ENCODE measurements around the gene NAIF1. TPM values are rescaled to one million over a fixed set of nuclear protein-coding genes. Genes with fewer than 3 reads are reported as not detected.
"Not testable (repeated sequence)": the region's sequence is repeated elsewhere in the genome, so short reads cannot be mapped to it uniquely, and the experiment has no call there.

The NAIF1 gene
- total RNA-seq, 2 experiments from 2014 or later: 13.8 to 16.7 TPM

DNA sequence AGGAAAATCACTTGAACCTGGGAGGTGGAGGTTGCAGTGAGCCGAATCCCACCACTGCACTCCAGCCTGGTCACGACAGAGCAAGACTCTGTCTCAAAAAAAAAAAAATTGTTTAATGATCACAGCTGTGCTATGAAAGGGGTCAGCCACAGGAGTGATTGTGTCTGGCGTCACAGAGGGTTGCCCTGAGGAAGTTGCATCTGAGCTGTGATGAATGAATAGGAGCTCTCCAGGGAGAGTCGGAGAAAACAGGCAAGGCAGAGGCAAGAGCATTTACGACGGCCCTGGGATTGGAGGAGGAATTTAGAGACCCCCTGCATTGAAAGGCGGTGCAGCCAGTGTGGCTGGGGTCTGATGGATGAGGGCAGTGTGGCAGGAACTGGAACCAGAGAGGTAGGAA is 25.1 kb downstream of the NAIF1 start:
- H3K9me3 Mint-ChIP-seq (ENCODE audit: low read depth): no peaks in the 10 kb centered on the region
- H3K4me3 Mint-ChIP-seq: no peak overlapping the region
- peaks cover 5% of the 10 kb centered on the region for H3K4me1 Mint-ChIP-seq
- CTCF ChIA-PET: interaction anchor here (0.8 to 21.1 kb wide), 4 partner anchors 18 to 97 kb away, joined by 3 to 347 read pairs (median 4); no protein-coding TSS in a partner anchor
- H3K27ac Mint-ChIP-seq: no peak overlapping the region
- ATAC-seq (no peak), DNase-seq (no peak)
- peaks cover 2% of the 10 kb centered on the region for H3K27me3 Mint-ChIP-seq
- no peaks in the 10 kb centered on the region for H3K36me3 Mint-ChIP-seq

DNA sequence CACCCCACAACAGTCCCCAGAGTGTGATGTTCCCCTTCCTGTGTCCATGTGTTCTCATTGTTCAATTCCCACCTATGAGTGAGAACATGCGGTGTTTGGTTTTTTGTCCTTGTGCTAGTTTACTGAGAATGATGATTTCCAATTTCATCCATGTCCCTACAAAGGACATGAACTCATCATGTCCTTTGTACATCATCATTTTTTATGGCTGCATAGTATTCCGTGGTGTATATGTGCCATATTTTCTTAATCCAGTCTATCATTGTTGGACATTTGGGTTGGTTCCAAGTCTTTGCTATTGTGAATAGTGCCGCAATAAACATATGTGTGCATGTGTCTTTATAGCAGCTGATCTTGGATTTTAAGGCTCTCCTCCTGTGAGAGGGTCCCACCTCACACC is 26.3 kb downstream of the NAIF1 start:
- H3K4me3 Mint-ChIP-seq; DNase-seq; H3K36me3 Mint-ChIP-seq; H3K4me1 Mint-ChIP-seq; ATAC-seq; H3K27ac Mint-ChIP-seq; H3K27me3 Mint-ChIP-seq; H3K9me3 Mint-ChIP-seq (ENCODE audit: low read depth): not testable (repeated sequence)
- CTCF ChIA-PET: interaction anchor here (21.1 kb wide), 1 partner anchor 96 kb away, joined by 347 read pairs; no protein-coding TSS in a partner anchor

DNA sequence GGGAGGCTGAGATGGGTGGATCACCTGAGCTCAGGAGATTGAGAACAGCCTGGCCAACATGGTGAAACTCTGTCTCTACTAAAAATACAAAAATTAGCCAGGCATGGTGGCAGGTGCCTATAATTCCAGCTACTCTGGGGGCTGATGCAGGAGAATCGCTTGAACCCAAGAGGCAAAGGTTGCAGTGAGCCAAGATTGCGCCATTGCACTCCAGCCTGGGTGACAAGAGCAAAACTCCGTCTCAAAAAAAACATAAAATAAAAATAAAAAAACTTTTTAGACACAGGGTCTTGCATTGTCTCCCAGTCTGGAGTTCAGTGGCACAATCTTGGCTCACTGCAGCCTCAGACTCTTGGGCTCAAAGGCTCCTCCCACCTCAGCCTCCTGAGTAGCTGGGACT is 30.6 kb downstream of the NAIF1 start:
- CTCF ChIA-PET: interaction anchor here (0.7 to 21.1 kb wide), 10 partner anchors 10 to 115 kb away, joined by 3 to 347 read pairs (median 10); no protein-coding TSS in a partner anchor
- H3K4me1 Mint-ChIP-seq: peaks cover 33% of the 10 kb centered on the region
- not testable (repeated sequence) for H3K9me3 Mint-ChIP-seq (ENCODE audit: low read depth)

DNA sequence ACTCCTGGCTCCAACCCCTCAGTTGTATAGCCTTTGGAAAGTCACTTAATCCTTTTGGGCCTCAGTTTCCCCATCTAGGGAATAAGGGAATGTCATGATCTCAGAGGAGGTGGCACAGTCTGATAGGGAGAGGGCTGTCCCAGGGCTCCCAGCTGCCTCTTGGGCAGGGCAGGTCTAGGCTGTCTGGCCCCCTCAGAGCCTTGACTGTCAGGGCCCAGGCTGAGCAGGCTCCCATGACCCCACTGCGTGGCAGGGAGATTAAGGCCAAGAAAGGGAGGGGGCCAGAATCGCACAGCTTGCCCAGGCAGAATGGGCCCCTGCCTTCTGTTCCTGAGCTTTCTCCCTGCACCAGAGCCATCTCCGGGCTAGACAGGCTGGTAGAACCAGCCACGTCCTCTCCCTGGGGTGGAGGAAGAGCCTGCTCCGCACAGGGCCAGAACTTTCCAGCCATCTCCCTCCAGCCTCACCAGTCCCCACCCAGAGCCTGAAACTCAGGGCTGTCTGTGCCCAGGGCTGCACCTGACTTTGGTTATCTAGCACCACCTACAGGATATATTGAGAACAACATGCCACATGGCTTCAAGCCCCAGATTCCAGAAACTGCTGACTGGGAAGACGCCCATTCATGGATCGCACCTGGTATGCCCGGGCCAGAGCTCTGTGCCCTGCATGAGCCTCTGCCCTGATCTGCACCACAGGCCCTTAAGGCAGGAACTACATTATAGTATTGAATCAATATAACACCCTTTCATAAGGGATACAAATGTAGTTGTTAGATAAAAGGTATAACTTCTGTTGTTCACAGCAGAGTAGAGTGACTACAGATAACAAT is 32.1 kb downstream of the NAIF1 start:
- no peak overlapping the region for H3K4me3 Mint-ChIP-seq
- peak; percentile 81 for DNase-seq
- no peaks in the 10 kb centered on the region for H3K9me3 Mint-ChIP-seq (ENCODE audit: low read depth)
- H3K27ac Mint-ChIP-seq: peak overlapping the region; percentile 43
- H3K27me3 Mint-ChIP-seq: peaks cover 5% of the 10 kb centered on the region
- peaks cover 8% of the 10 kb centered on the region for H3K36me3 Mint-ChIP-seq
- peak; percentile 57 for ATAC-seq
- peaks cover 41% of the 10 kb centered on the region for H3K4me1 Mint-ChIP-seq
- CTCF ChIA-PET: interaction anchor here (0.6 to 21.1 kb wide), 45 partner anchors 9 to 414 kb away, joined by 3 to 347 read pairs (median 6); partner anchors contain the start of genes DPM2, EEIG1, NAIF1 and PIP5KL1

More for the DNA sequence above, 30.6 kb downstream of the NAIF1 start:
- H3K4me3 Mint-ChIP-seq, ATAC-seq, DNase-seq, H3K36me3 Mint-ChIP-seq, H3K27ac Mint-ChIP-seq, H3K27me3 Mint-ChIP-seq: not testable (repeated sequence)

DNA sequence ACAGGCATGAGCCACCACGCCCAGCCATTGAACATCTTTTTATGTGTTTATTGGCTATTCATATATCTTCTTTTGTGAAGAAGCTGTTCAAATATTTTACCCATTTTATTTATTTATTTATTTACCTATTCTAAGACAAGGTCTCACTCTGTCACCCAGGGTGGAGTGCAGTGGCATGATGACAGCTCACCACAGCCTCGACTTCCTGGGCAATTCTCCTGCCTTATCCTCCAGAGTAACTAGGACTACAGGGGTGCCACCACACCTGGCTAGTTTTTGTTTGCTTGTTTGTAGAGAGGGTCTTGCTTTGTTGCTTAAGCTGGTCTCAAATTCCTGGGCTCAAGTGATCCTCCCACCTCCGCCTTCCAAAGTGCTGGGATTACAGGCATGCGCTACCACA is 33.5 kb downstream of the NAIF1 start:
- CTCF ChIA-PET: interaction anchor here (0.6 to 21.1 kb wide), 17 partner anchors 7 to 590 kb away, joined by 3 to 347 read pairs (median 15); partner anchors contain the start of genes EEIG1, NAIF1 and SLC25A25
- DNase-seq (no peak), ATAC-seq (no peak)
- Mint-ChIP-seq H3K4me1 (peaks cover 53% of the 10 kb centered on the region), H3K9me3 (ENCODE audit: low read depth) (no peaks in the 10 kb centered on the region), H3K36me3 (peaks cover 10% of the 10 kb centered on the region), H3K4me3 (no peak overlapping the region), H3K27me3 (peaks cover 5% of the 10 kb centered on the region), H3K27ac (peak overlapping the region; percentile 74)

DNA sequence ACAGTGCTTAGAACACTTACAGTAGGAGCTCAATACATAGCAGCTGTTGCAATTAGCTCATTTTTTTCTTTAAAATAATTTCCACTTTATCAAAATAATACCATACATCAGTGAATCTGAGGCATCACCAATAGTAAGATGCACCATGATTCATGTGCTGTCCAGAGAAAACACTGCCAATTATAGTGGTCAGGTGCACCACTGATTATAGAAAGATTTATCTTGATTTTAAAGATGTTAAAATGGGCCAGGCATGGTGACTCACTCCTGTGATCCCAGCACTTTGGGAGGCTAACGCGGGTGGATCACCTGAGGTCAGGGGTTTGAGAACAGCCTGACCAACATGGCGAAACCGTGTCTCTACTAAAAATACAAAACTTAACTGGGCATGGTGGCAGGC is 39.4 kb downstream of the NAIF1 start:
- peaks cover 7% of the 10 kb centered on the region for H3K36me3 Mint-ChIP-seq
- no peak overlapping the region for H3K4me3 Mint-ChIP-seq
- CTCF ChIA-PET: interaction anchor here (0.7 to 21.1 kb wide), 11 partner anchors 7 to 107 kb away, joined by 3 to 347 read pairs (median 5); partner anchors contain the start of genes EEIG1, NAIF1 and SLC25A25
- peaks cover 86% of the 10 kb centered on the region for H3K4me1 Mint-ChIP-seq
- H3K27ac Mint-ChIP-seq: peak overlapping the region; percentile 95
- peaks cover 3% of the 10 kb centered on the region for H3K27me3 Mint-ChIP-seq
- no peak for ATAC-seq
- DNase-seq: no peak
- no peaks in the 10 kb centered on the region for H3K9me3 Mint-ChIP-seq (ENCODE audit: low read depth)

DNA sequence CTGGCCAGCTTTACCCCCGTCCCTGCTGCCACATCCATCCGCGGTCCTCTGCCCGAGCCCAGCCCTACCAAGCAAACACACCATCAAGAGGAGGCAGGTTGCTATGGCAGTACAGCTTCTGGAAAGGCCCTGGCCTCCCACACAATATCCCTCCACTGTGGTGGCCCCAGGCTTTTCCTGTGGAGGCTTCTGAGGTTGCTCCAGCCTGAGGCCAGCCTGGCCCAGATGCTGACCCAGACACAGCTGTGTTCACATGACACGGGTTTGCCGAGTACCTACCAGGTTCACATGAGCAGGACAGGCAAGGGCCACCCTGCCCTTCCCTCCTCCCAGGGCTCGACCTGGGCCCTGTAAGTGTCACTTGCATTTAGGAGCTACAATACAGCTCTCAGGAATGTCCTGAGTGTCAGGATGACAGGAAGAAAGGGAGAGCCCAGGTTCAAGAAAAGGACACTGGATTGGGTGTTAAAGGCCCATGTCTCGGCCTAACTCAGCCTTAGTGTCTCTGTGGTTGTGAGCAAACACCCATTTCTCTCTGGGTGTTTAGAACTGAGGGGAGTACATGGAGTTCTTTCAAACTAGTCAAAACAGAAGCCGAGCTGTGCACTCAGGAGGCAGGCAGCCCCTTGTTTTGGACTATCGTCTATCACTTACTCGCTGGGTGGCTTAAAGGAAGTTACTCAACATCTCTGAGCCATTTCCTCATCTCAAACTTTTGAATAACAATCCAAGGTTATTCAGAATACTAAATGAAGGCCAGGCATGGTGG is 40.2 kb downstream of the NAIF1 start:
- Mint-ChIP-seq H3K27ac (peak overlapping the region; percentile 95), H3K9me3 (ENCODE audit: low read depth) (no peaks in the 10 kb centered on the region), H3K36me3 (peaks cover 7% of the 10 kb centered on the region), H3K27me3 (peaks cover 3% of the 10 kb centered on the region), H3K4me1 (peaks cover 91% of the 10 kb centered on the region), H3K4me3 (peak overlapping the region; percentile 20)
- peak; percentile 70 for DNase-seq
- CTCF ChIA-PET: interaction anchor here (0.8 to 21.1 kb wide), 13 partner anchors 8 to 107 kb away, joined by 3 to 347 read pairs (median 5); partner anchors contain the start of genes EEIG1, NAIF1 and SLC25A25
- ATAC-seq: peak; percentile 20

DNA sequence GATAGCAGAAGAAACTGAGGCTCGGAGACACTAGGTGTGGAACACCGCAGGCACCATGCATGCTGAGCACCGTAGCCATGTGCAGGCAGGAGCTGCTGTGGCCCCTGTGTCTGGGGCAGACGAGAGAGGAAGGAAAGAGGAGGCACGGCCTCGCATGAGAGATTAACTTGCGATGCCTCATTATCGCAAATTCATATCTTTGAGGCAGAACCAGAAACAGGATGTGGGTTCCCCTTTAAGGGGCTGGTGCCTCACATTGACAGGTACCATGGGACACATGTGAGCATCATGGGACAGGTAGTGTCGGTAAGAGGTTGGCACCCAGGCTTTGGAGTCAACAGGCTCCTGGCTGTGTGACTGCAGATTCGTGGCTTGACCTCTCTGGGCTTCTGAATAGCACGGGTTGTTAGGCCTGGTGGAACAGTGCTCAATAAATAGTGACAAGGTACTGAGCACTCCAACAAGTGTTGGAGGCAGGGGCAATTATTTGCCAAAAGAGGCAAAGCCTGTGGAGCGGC is 40.8 kb downstream of the NAIF1 start:
- Mint-ChIP-seq H3K36me3 (peaks cover 5% of the 10 kb centered on the region), H3K4me1 (peaks cover 91% of the 10 kb centered on the region), H3K27me3 (peaks cover 3% of the 10 kb centered on the region), H3K4me3 (peak overlapping the region; percentile 31), H3K9me3 (ENCODE audit: low read depth) (no peaks in the 10 kb centered on the region), H3K27ac (peak overlapping the region; percentile 95)
- ATAC-seq (peak; percentile 69), DNase-seq (peak; percentile 93)
- CTCF ChIA-PET: interaction anchor here (0.7 to 21.1 kb wide), 12 partner anchors 9 to 90 kb away, joined by 3 to 347 read pairs (median 5); partner anchors contain the start of genes EEIG1, NAIF1 and SLC25A25

DNA sequence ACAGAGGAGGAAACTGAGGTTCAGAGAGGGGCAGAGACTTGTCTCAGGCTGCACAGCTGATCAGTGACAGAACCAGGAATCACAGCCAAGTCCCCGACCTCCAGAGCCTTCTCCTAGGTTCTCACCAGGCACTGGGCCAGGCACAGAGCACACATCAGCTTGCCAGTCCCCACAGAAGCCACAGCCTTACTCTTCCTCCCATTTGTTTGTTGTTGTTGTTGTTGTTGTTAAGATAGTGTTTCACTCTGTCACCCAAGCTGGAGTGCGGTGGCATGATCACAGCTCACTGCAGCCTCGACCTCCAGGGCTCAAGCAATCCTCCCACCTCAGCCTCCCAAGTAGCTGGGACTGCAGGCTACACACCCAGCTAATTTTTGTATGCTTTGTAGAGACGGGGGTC is 41.4 kb downstream of the NAIF1 start:
- peaks cover under 1% of the 10 kb centered on the region for H3K27me3 Mint-ChIP-seq
- H3K9me3 Mint-ChIP-seq (ENCODE audit: low read depth): no peaks in the 10 kb centered on the region
- ATAC-seq: peak; percentile 2
- peak; percentile 66 for DNase-seq
- H3K4me1 Mint-ChIP-seq: peaks cover 91% of the 10 kb centered on the region
- H3K36me3 Mint-ChIP-seq: peaks cover 3% of the 10 kb centered on the region
- CTCF ChIA-PET: interaction anchor here (0.7 to 21.1 kb wide), 12 partner anchors 9 to 89 kb away, joined by 3 to 347 read pairs (median 4); partner anchors contain the start of gene EEIG1
- peak overlapping the region; percentile 95 for H3K27ac Mint-ChIP-seq
- peak overlapping the region; percentile 31 for H3K4me3 Mint-ChIP-seq

DNA sequence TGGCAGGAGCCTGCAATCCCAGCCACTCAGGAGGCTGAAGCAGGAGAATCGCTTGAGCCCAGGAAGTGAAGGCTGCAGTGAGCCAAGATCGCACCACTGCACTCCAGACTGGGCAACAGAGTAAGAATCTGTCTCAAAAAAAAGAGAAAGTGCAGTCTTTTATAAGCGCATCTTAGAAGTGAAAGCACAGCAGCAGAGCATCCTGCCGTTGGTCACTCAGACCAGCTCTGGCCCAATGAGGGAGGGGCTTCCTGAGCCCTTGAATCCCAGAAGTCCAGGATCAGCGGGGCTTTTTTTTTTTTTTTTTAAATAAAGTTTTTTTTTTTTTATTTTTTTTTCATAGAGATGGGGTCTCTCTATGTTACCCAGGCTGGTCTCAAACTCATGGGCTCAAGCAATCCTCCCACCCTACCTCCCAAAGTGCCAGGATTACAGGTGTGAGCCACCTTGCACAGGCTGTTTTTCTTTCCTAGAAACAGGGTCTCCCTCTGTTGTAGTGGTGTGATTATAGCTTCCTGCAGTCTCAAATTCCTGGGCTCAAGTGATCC is 42.3 kb downstream of the NAIF1 start:
- Mint-ChIP-seq H3K4me3 (no peak overlapping the region), H3K27me3 (no peaks in the 10 kb centered on the region), H3K4me1 (peaks cover 85% of the 10 kb centered on the region), H3K9me3 (ENCODE audit: low read depth) (no peaks in the 10 kb centered on the region), H3K27ac (peak overlapping the region; percentile 95), H3K36me3 (peaks cover 2% of the 10 kb centered on the region)
- ATAC-seq (no peak), DNase-seq (no peak)
- CTCF ChIA-PET: interaction anchor here (0.7 to 21.1 kb wide), 8 partner anchors 9 to 80 kb away, joined by 3 to 347 read pairs (median 8); no protein-coding TSS in a partner anchor

DNA sequence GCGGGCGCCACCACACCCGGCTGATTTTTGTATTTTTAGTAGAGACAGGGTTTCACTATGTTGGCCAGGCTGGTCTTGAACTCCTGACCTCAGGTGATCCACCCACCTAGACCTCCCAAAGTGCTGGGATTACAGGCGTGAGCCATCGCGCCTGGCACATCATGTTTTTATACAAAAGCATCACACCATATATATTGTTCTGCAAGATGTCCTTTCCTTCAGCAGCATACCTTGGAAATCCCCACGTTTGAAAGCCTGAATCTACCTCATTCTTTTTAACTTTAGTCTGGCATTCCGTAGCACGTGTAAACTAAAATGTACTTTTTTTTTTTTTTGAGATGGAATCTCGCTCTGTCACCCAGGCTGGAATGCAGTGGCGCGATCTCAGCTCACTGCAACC is 43.4 kb downstream of the NAIF1 start:
- H3K27ac Mint-ChIP-seq; DNase-seq; ATAC-seq; H3K27me3 Mint-ChIP-seq; H3K36me3 Mint-ChIP-seq; H3K4me3 Mint-ChIP-seq; H3K9me3 Mint-ChIP-seq (ENCODE audit: low read depth): not testable (repeated sequence)
- H3K4me1 Mint-ChIP-seq: peaks cover 76% of the 10 kb centered on the region
- CTCF ChIA-PET: interaction anchor here (1.7 to 21.1 kb wide), 2 partner anchors 8 to 79 kb away, joined by 3 to 347 read pairs; no protein-coding TSS in a partner anchor

DNA sequence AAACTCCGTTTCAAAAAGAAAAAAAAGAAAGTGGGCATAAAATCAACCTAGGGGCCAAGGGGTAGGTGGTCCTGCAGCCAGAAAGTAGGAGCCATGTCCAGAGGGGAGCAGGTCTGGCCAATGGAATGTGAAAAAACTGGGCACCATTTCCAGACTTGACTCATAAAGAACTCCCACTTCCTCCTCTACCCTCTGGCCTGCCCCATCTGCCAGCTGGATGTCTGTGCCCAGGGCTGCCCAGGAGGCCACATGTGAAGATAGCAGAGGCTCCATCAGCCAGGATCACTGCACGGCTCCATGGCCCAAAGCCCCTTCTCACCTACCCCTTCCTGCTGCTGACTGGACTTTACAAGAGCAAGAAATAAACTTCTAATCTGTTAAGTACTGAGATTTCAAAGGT is 44.2 kb downstream of the NAIF1 start:
- H3K36me3 Mint-ChIP-seq: no peaks in the 10 kb centered on the region
- no peak for DNase-seq
- no peak overlapping the region for H3K27ac Mint-ChIP-seq
- no peak overlapping the region for H3K4me3 Mint-ChIP-seq
- H3K27me3 Mint-ChIP-seq: no peaks in the 10 kb centered on the region
- no peaks in the 10 kb centered on the region for H3K9me3 Mint-ChIP-seq (ENCODE audit: low read depth)
- CTCF ChIA-PET: interaction anchor here (1.7 to 4.8 kb wide), 3 partner anchors 12 to 80 kb away, joined by 4 to 24 read pairs (median 20); no protein-coding TSS in a partner anchor
- peaks cover 68% of the 10 kb centered on the region for H3K4me1 Mint-ChIP-seq
- no peak for ATAC-seq

Data from activated CD8-positive, alpha-beta memory T cell treated with anti-CD3 and anti-CD28 coated beads, Interleukin-2, amount 10 ng/mL, durations not matched to agents 7 days and 5 days (primary cell).